BE2C (cell line): Measurements from ENCODE around the gene ARFGEF2.

Experiments
- DNase-seq: peaks from one replicate; pipeline ENCODE4 v3.0.0-alpha.2; 2020
- H3K27me3 ChIP-seq: fragments of 250-450 bp; sonication (Bioruptor Pico); 2 replicates; pipeline ENCODE4 v1.5.1; 2020; ENCODE audit warnings: mild to moderate bottlenecking
- H3K36me3 ChIP-seq: fragments of 250-450 bp; sonication (Bioruptor Pico); 2 replicates; pipeline ENCODE4 v1.5.1; 2020; ENCODE audit warnings: mild to moderate bottlenecking
- H3K4me1 ChIP-seq: fragments of 250-450 bp; sonication (Bioruptor Pico); 2 replicates; pipeline ENCODE4 v1.5.1; 2020
- H3K4me3 ChIP-seq: 2 replicates; pipeline ENCODE4 v1.5.1; 2011; ENCODE audit warnings: low read depth, low read length
- H3K9me3 ChIP-seq: fragments of 250-450 bp; sonication (Bioruptor Pico); 2 replicates; pipeline ENCODE4 v1.5.1; 2020
- CTCF ChIP-seq: IDR thresholded peaks from 2 replicates; pipeline ENCODE4 v1.5.1; 2012; ENCODE audit warnings: mild to moderate bottlenecking, low read depth, low read length

The ARFGEF2 gene

GRCh38 chr20:48926821-48927220, 5.3 kb downstream of the ARFGEF2 start:
- DNase-seq: no peak
- no peaks in the 10 kb centered on the region for H3K36me3 ChIP-seq
- H3K9me3 ChIP-seq: no peaks in the 10 kb centered on the region
- TF ChIP-seq CTCF: no peak
- H3K4me3 ChIP-seq: no peak overlapping the region
- H3K4me1 ChIP-seq: peaks cover 5% of the 10 kb centered on the region; the same call in 1 of the 2 replicates
- no peaks in the 10 kb centered on the region for H3K27me3 ChIP-seq

- Histone ChIP-seq H3K4me3 (no peak overlapping the region), H3K36me3 (no peaks in the 10 kb centered on the region), H3K27me3 (no peaks in the 10 kb centered on the region), H3K9me3 (no peaks in the 10 kb centered on the region), H3K4me1 (no peaks in the 10 kb centered on the region)
- DNase-seq: no peak
- TF ChIP-seq CTCF: no peak
Observed at GRCh38 chr20:48928832-48929725, 7.6 kb downstream of the ARFGEF2 start.

GRCh38 chr20:48930035-48930434, 8.5 kb downstream of the ARFGEF2 start:
- DNase-seq: no peak
- H3K4me1 ChIP-seq: no peaks in the 10 kb centered on the region
- H3K4me3 ChIP-seq: no peak overlapping the region
- H3K36me3 ChIP-seq: no peaks in the 10 kb centered on the region; the same call in 1 of the 2 replicates
- no peaks in the 10 kb centered on the region for H3K27me3 ChIP-seq
- TF ChIP-seq CTCF: no peak
- H3K9me3 ChIP-seq: no peaks in the 10 kb centered on the region

- Histone ChIP-seq H3K27me3 (no peaks in the 10 kb centered on the region), H3K4me3 (no peak overlapping the region), H3K9me3 (no peaks in the 10 kb centered on the region), H3K4me1 (no peaks in the 10 kb centered on the region), H3K36me3 (no peaks in the 10 kb centered on the region; the same call in 1 of the 2 replicates)
- TF ChIP-seq CTCF: no peak
- DNase-seq: no peak
Observed at GRCh38 chr20:48930878-48931277, 9.4 kb downstream of the ARFGEF2 start.

GRCh38 chr20:48931527-48932374, 10.2 kb downstream of the ARFGEF2 start:
- DNase-seq: no peak
- Histone ChIP-seq H3K9me3 (no peaks in the 10 kb centered on the region), H3K4me1 (no peaks in the 10 kb centered on the region), H3K4me3 (no peak overlapping the region), H3K27me3 (no peaks in the 10 kb centered on the region), H3K36me3 (no peaks in the 10 kb centered on the region; the same call in 1 of the 2 replicates)
- TF ChIP-seq CTCF: no peak
